Adipocyte (in vitro differentiated cells): ENCODE results near the gene AKAP10.
"Not testable (repeated sequence)": the region's sequence is repeated elsewhere in the genome, so short reads cannot be mapped to it uniquely, and the experiment has no call there.

Experiments used
- DNase-seq: peaks from one replicate; pipeline ENCODE4 v3.0.0-alpha.2; 2015; ENCODE audit warnings: low read depth
- H3K27me3 ChIP-seq: replicated peaks from 2 replicates; pipeline ENCODE4 v1.7.0; 2013; ENCODE audit warnings: mild to moderate bottlenecking, low read length, moderate library complexity; ENCODE audit not compliant: control insufficient read depth, insufficient read depth
- H3K36me3 ChIP-seq: 2 replicates; pipeline ENCODE4 v1.7.0; 2013; ENCODE audit warnings: low read length, mild to moderate bottlenecking, moderate library complexity; ENCODE audit not compliant: control insufficient read depth, insufficient read depth, severe bottlenecking
- H3K4me1 ChIP-seq: 2 replicates; pipeline ENCODE4 v1.7.0; 2013; ENCODE audit warnings: mild to moderate bottlenecking, low read length, moderate library complexity; ENCODE audit not compliant: control insufficient read depth, insufficient read depth
- H3K4me3 ChIP-seq: 2 replicates; pipeline ENCODE4 v1.7.0; 2013; ENCODE audit warnings: mild to moderate bottlenecking, low read length, moderate library complexity
- H3K9ac ChIP-seq: 2 replicates; pipeline ENCODE4 v1.7.0; 2013; ENCODE audit warnings: mild to moderate bottlenecking, low read length, moderate library complexity
- H3K9me3 ChIP-seq: 2 replicates; pipeline ENCODE4 v1.7.0; 2013; ENCODE audit warnings: mild to moderate bottlenecking, low read length, moderate library complexity; ENCODE audit not compliant: control insufficient read depth

The AKAP10 gene

GRCh38 chr17:19978209-19978802 lies 678 bp upstream of the AKAP10 start:
- no peaks in the 10 kb centered on the region for H3K27me3 ChIP-seq
- peaks cover 18% of the 10 kb centered on the region for H3K4me1 ChIP-seq
- peak overlapping the region; percentile 99 for H3K4me3 ChIP-seq
- H3K9me3 ChIP-seq: no peaks in the 10 kb centered on the region
- H3K36me3 ChIP-seq: peaks cover 3% of the 10 kb centered on the region
- no peak for DNase-seq
- H3K9ac ChIP-seq: peak overlapping the region; percentile 97

GRCh38 chr17:19975601-19976000 lies 2.0 kb downstream of the AKAP10 start:
- Histone ChIP-seq H3K27me3 (no peaks in the 10 kb centered on the region), H3K4me1 (peaks cover 18% of the 10 kb centered on the region), H3K9ac (no peak overlapping the region), H3K4me3 (peak overlapping the region; percentile 99), H3K36me3 (peaks cover 13% of the 10 kb centered on the region), H3K9me3 (no peaks in the 10 kb centered on the region)
- no peak for DNase-seq

GRCh38 chr17:19973156-19973555 lies 4.5 kb downstream of the AKAP10 start:
- Histone ChIP-seq H3K36me3 (peaks cover 36% of the 10 kb centered on the region), H3K4me1 (peaks cover 14% of the 10 kb centered on the region), H3K9ac (no peak overlapping the region), H3K4me3 (no peak overlapping the region), H3K27me3 (no peaks in the 10 kb centered on the region), H3K9me3 (no peaks in the 10 kb centered on the region)
- DNase-seq: no peak

GRCh38 chr17:19962954-19963353 lies 14.7 kb downstream of the AKAP10 start:
- not testable (repeated sequence) for H3K9ac ChIP-seq, H3K4me1 ChIP-seq, H3K27me3 ChIP-seq, H3K4me3 ChIP-seq, H3K9me3 ChIP-seq, DNase-seq
- H3K36me3 ChIP-seq: peaks cover 80% of the 10 kb centered on the region

GRCh38 chr17:19958023-19958422 lies 19.6 kb downstream of the AKAP10 start:
- H3K36me3 ChIP-seq: peaks cover 59% of the 10 kb centered on the region
- peak; percentile 88 for DNase-seq

GRCh38 chr17:19955099-19955498 lies 22.5 kb downstream of the AKAP10 start:
- no peak overlapping the region for H3K9ac ChIP-seq
- H3K27me3 ChIP-seq: no peaks in the 10 kb centered on the region
- H3K9me3 ChIP-seq: no peaks in the 10 kb centered on the region
- H3K36me3 ChIP-seq: peaks cover 33% of the 10 kb centered on the region
- no peak for DNase-seq
- peaks cover 17% of the 10 kb centered on the region for H3K4me1 ChIP-seq
- no peak overlapping the region for H3K4me3 ChIP-seq

More at GRCh38 chr17:19958023-19958422, 19.6 kb downstream of the AKAP10 start:
- H3K9me3 ChIP-seq: no peaks in the 10 kb centered on the region
- H3K9ac ChIP-seq: no peak overlapping the region
- peaks cover 11% of the 10 kb centered on the region for H3K4me1 ChIP-seq
- H3K4me3 ChIP-seq: no peak overlapping the region
- no peaks in the 10 kb centered on the region for H3K27me3 ChIP-seq

- not testable (repeated sequence) for H3K27me3 ChIP-seq, H3K9me3 ChIP-seq, DNase-seq, H3K4me3 ChIP-seq, H3K9ac ChIP-seq
- peaks cover 12% of the 10 kb centered on the region for H3K4me1 ChIP-seq
- peaks cover 23% of the 10 kb centered on the region for H3K36me3 ChIP-seq
These were observed 26.2 kb downstream of the AKAP10 start for GRCh38 chr17:19951411-19951810.

GRCh38 chr17:19950624-19951195 lies 26.9 kb downstream of the AKAP10 start:
- H3K36me3 ChIP-seq: peaks cover 22% of the 10 kb centered on the region
- peaks cover 12% of the 10 kb centered on the region for H3K4me1 ChIP-seq
- H3K9me3 ChIP-seq, H3K9ac ChIP-seq, H3K27me3 ChIP-seq, H3K4me3 ChIP-seq, DNase-seq: not testable (repeated sequence)

- Histone ChIP-seq H3K36me3 (peaks cover 35% of the 10 kb centered on the region), H3K9ac (no peak overlapping the region), H3K27me3 (no peaks in the 10 kb centered on the region), H3K4me1 (peaks cover 12% of the 10 kb centered on the region), H3K4me3 (no peak overlapping the region), H3K9me3 (no peaks in the 10 kb centered on the region)
- DNase-seq: no peak
These were observed 29.3 kb downstream of the AKAP10 start for GRCh38 chr17:19948116-19948943.

GRCh38 chr17:19946921-19947320 lies 30.7 kb downstream of the AKAP10 start:
- H3K36me3 ChIP-seq: peaks cover 36% of the 10 kb centered on the region
- H3K4me3 ChIP-seq: no peak overlapping the region
- no peaks in the 10 kb centered on the region for H3K27me3 ChIP-seq
- peaks cover 7% of the 10 kb centered on the region for H3K4me1 ChIP-seq
- no peak overlapping the region for H3K9ac ChIP-seq
- DNase-seq: no peak
- H3K9me3 ChIP-seq: no peaks in the 10 kb centered on the region

- Histone ChIP-seq H3K36me3 (peaks cover 45% of the 10 kb centered on the region), H3K9ac (no peak overlapping the region), H3K27me3 (no peaks in the 10 kb centered on the region), H3K4me3 (no peak overlapping the region), H3K4me1 (peaks cover 25% of the 10 kb centered on the region), H3K9me3 (no peaks in the 10 kb centered on the region)
- DNase-seq: no peak
These were observed 32.5 kb downstream of the AKAP10 start for GRCh38 chr17:19945009-19945626.
